ENCODE measurements around the gene ETV3L.

Gene ETV3L

GRCh38 chr1:157112186-157112867 is 12.7 kb upstream of the ETV3L start:
- no peak for DNase-seq (ENCODE audit: low read depth)
- H3K4me3 ChIP-seq (ENCODE audit: low read length): no peak overlapping the region
- no peaks in the 10 kb centered on the region for H3K9me3 ChIP-seq (ENCODE audit: control insufficient read depth, low read length)
- H3K4me1 ChIP-seq (ENCODE audit: control insufficient read depth, insufficient read depth, low read length): no peaks in the 10 kb centered on the region
- H3K27me3 ChIP-seq (replicated peaks; ENCODE audit: control insufficient read depth, insufficient read depth, low read length): peaks cover 20% of the 10 kb centered on the region
- no peak overlapping the region for H3K9ac ChIP-seq (ENCODE audit: low read length)
- no peaks in the 10 kb centered on the region for H3K36me3 ChIP-seq (ENCODE audit: control insufficient read depth, insufficient read depth, low read length, severe bottlenecking)

- peaks cover 20% of the 10 kb centered on the region for H3K27me3 ChIP-seq (replicated peaks; ENCODE audit: control insufficient read depth, insufficient read depth, low read length)
- no peaks in the 10 kb centered on the region for H3K4me1 ChIP-seq (ENCODE audit: control insufficient read depth, insufficient read depth, low read length)
- no peaks in the 10 kb centered on the region for H3K9me3 ChIP-seq (ENCODE audit: control insufficient read depth, low read length)
- no peaks in the 10 kb centered on the region for H3K36me3 ChIP-seq (ENCODE audit: control insufficient read depth, insufficient read depth, low read length, severe bottlenecking)
- DNase-seq (ENCODE audit: low read depth): no peak
- H3K4me3 ChIP-seq (ENCODE audit: low read length): no peak overlapping the region
- no peak overlapping the region for H3K9ac ChIP-seq (ENCODE audit: low read length)
Measured at GRCh38 chr1:157111396-157112165, 12.0 kb upstream of the ETV3L start.

GRCh38 chr1:157110686-157111085 is 11.1 kb upstream of the ETV3L start:
- Histone ChIP-seq H3K4me3 (ENCODE audit: low read length) (no peak overlapping the region), H3K27me3 (replicated peaks; ENCODE audit: control insufficient read depth, insufficient read depth, low read length) (peaks cover 20% of the 10 kb centered on the region), H3K9ac (ENCODE audit: low read length) (no peak overlapping the region)

GRCh38 chr1:157110003-157110402 is 10.4 kb upstream of the ETV3L start:
- H3K27me3 ChIP-seq (replicated peaks; ENCODE audit: control insufficient read depth, insufficient read depth, low read length): peaks cover 20% of the 10 kb centered on the region
- no peaks in the 10 kb centered on the region for H3K9me3 ChIP-seq (ENCODE audit: control insufficient read depth, low read length)
- H3K4me1 ChIP-seq (ENCODE audit: control insufficient read depth, insufficient read depth, low read length): no peaks in the 10 kb centered on the region
- no peak overlapping the region for H3K4me3 ChIP-seq (ENCODE audit: low read length)
- no peak overlapping the region for H3K9ac ChIP-seq (ENCODE audit: low read length)
- no peaks in the 10 kb centered on the region for H3K36me3 ChIP-seq (ENCODE audit: control insufficient read depth, insufficient read depth, low read length, severe bottlenecking)
- peak; percentile 7 for DNase-seq (ENCODE audit: low read depth)

More at GRCh38 chr1:157110686-157111085, 11.1 kb upstream of the ETV3L start:
- Histone ChIP-seq H3K9me3 (ENCODE audit: control insufficient read depth, low read length) (no peaks in the 10 kb centered on the region), H3K36me3 (ENCODE audit: control insufficient read depth, insufficient read depth, low read length, severe bottlenecking) (no peaks in the 10 kb centered on the region), H3K4me1 (ENCODE audit: control insufficient read depth, insufficient read depth, low read length) (no peaks in the 10 kb centered on the region)
- no peak for DNase-seq (ENCODE audit: low read depth)

GRCh38 chr1:157108448-157108847 is 8.8 kb upstream of the ETV3L start:
- Histone ChIP-seq H3K4me1 (ENCODE audit: control insufficient read depth, insufficient read depth, low read length) (peaks cover 5% of the 10 kb centered on the region), H3K27me3 (replicated peaks; ENCODE audit: control insufficient read depth, insufficient read depth, low read length) (peaks cover 15% of the 10 kb centered on the region), H3K9ac (ENCODE audit: low read length) (no peak overlapping the region), H3K9me3 (ENCODE audit: control insufficient read depth, low read length) (no peaks in the 10 kb centered on the region), H3K36me3 (ENCODE audit: control insufficient read depth, insufficient read depth, low read length, severe bottlenecking) (no peaks in the 10 kb centered on the region), H3K4me3 (ENCODE audit: low read length) (no peak overlapping the region)
- no peak for DNase-seq (ENCODE audit: low read depth)

GRCh38 chr1:157107702-157108101 is 8.1 kb upstream of the ETV3L start:
- Histone ChIP-seq H3K36me3 (ENCODE audit: control insufficient read depth, insufficient read depth, low read length, severe bottlenecking) (no peaks in the 10 kb centered on the region), H3K9me3 (ENCODE audit: control insufficient read depth, low read length) (no peaks in the 10 kb centered on the region), H3K9ac (ENCODE audit: low read length) (no peak overlapping the region), H3K27me3 (replicated peaks; ENCODE audit: control insufficient read depth, insufficient read depth, low read length) (peaks cover 11% of the 10 kb centered on the region), H3K4me3 (ENCODE audit: low read length) (no peak overlapping the region), H3K4me1 (ENCODE audit: control insufficient read depth, insufficient read depth, low read length) (peaks cover 9% of the 10 kb centered on the region)
- no peak for DNase-seq (ENCODE audit: low read depth)

- H3K9ac ChIP-seq (ENCODE audit: low read length): no peak overlapping the region
- H3K9me3 ChIP-seq (ENCODE audit: control insufficient read depth, low read length): no peaks in the 10 kb centered on the region
- H3K27me3 ChIP-seq (replicated peaks; ENCODE audit: control insufficient read depth, insufficient read depth, low read length): peaks cover 3% of the 10 kb centered on the region
- no peak for DNase-seq (ENCODE audit: low read depth)
- no peaks in the 10 kb centered on the region for H3K36me3 ChIP-seq (ENCODE audit: control insufficient read depth, insufficient read depth, low read length, severe bottlenecking)
- peaks cover 10% of the 10 kb centered on the region for H3K4me1 ChIP-seq (ENCODE audit: control insufficient read depth, insufficient read depth, low read length)
- no peak overlapping the region for H3K4me3 ChIP-seq (ENCODE audit: low read length)
Measured at GRCh38 chr1:157106813-157107189, 7.2 kb upstream of the ETV3L start.

- Histone ChIP-seq H3K4me1 (ENCODE audit: control insufficient read depth, insufficient read depth, low read length) (peaks cover 10% of the 10 kb centered on the region), H3K27me3 (replicated peaks; ENCODE audit: control insufficient read depth, insufficient read depth, low read length) (peaks cover 3% of the 10 kb centered on the region), H3K36me3 (ENCODE audit: control insufficient read depth, insufficient read depth, low read length, severe bottlenecking) (no peaks in the 10 kb centered on the region), H3K9me3 (ENCODE audit: control insufficient read depth, low read length) (no peaks in the 10 kb centered on the region), H3K4me3 (ENCODE audit: low read length) (no peak overlapping the region), H3K9ac (ENCODE audit: low read length) (no peak overlapping the region)
- DNase-seq (ENCODE audit: low read depth): peak; percentile 64
Measured at GRCh38 chr1:157105988-157106812, 6.6 kb upstream of the ETV3L start.

- no peak overlapping the region for H3K9ac ChIP-seq (ENCODE audit: low read length)
- H3K4me1 ChIP-seq (ENCODE audit: control insufficient read depth, insufficient read depth, low read length): peaks cover 10% of the 10 kb centered on the region
- H3K27me3 ChIP-seq (replicated peaks; ENCODE audit: control insufficient read depth, insufficient read depth, low read length): peaks cover 8% of the 10 kb centered on the region
- no peak for DNase-seq (ENCODE audit: low read depth)
- no peaks in the 10 kb centered on the region for H3K36me3 ChIP-seq (ENCODE audit: control insufficient read depth, insufficient read depth, low read length, severe bottlenecking)
- H3K9me3 ChIP-seq (ENCODE audit: control insufficient read depth, low read length): no peaks in the 10 kb centered on the region
- H3K4me3 ChIP-seq (ENCODE audit: low read length): no peak overlapping the region
Measured at GRCh38 chr1:157105298-157105987, 5.8 kb upstream of the ETV3L start.

GRCh38 chr1:157104598-157105293 is 5.1 kb upstream of the ETV3L start:
- H3K36me3 ChIP-seq (ENCODE audit: control insufficient read depth, insufficient read depth, low read length, severe bottlenecking): no peaks in the 10 kb centered on the region
- H3K4me3 ChIP-seq (ENCODE audit: low read length): no peak overlapping the region
- no peaks in the 10 kb centered on the region for H3K9me3 ChIP-seq (ENCODE audit: control insufficient read depth, low read length)
- peaks cover 10% of the 10 kb centered on the region for H3K4me1 ChIP-seq (ENCODE audit: control insufficient read depth, insufficient read depth, low read length)
- no peak overlapping the region for H3K9ac ChIP-seq (ENCODE audit: low read length)
- DNase-seq (ENCODE audit: low read depth): no peak
- H3K27me3 ChIP-seq (replicated peaks; ENCODE audit: control insufficient read depth, insufficient read depth, low read length): peaks cover 8% of the 10 kb centered on the region

Data from adipocyte (in vitro differentiated cells).